Measurements from ENCODE around the gene G6PC3.

Gene G6PC3

DNA sequence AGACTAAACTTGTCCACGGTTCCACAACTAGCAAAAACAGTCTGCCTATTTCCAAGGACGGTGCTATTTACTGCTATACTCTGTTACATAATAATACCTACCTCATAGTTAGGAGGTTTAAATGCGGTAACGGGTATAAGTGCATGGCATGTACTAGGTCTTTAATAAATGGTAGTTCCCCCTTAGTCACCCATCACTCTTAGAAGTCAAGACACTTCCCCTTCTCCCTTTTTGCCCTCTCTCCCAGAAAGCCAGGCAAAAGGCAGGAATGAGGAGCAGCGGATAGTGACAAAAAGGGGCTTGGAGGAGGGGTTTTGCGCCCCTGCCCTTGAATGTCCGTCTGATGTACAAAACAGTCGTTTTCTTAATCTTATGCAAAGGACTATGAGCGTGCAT lies 3.0 kb upstream of the G6PC3 start:
- no peak for DNase-seq (ENCODE audit: low read depth)
- TF ChIP-seq, protein P1, sequence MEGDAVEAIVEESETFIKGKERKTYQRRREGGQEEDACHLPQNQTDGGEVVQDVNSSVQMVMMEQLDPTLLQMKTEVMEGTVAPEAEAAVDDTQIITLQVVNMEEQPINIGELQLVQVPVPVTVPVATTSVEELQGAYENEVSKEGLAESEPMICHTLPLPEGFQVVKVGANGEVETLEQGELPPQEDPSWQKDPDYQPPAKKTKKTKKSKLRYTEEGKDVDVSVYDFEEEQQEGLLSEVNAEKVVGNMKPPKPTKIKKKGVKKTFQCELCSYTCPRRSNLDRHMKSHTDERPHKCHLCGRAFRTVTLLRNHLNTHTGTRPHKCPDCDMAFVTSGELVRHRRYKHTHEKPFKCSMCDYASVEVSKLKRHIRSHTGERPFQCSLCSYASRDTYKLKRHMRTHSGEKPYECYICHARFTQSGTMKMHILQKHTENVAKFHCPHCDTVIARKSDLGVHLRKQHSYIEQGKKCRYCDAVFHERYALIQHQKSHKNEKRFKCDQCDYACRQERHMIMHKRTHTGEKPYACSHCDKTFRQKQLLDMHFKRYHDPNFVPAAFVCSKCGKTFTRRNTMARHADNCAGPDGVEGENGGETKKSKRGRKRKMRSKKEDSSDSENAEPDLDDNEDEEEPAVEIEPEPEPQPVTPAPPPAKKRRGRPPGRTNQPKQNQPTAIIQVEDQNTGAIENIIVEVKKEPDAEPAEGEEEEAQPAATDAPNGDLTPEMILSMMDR (IDR thresholded peaks at IDR 0.05; ENCODE audit: control insufficient read depth, insufficient read depth, low read depth, low read length, missing control alignments), result no peak
- H3K4me3 ChIP-seq (ENCODE audit: control insufficient read depth, low read depth, low read length), result no peak overlapping the region

DNA sequence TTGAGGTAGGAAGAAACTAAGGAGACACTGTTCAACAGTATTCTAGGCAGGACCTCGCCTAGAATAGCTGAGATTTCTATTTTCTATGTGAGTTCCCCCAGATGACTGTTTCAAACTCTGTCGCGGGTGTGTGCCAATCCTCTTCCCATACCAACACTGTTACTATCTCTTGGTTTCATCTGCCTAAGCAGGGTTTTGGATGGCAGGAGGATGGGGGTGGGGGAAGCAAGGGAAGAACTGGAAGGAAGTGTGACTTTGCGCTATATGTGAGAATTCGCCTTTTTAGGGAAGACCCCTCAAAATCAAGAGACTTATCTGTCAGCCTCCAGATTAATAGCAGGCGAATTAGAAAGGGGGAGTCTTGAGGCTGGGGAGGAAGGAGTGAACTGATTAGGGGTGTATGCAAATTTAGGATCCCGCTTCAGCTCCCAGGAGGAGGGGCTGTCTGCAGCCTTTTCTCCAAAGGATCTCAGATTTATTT lies 521 bp upstream of the G6PC3 start:
- peak overlapping the region; percentile 63 for H3K4me3 ChIP-seq (ENCODE audit: control insufficient read depth, low read depth, low read length)
- TF ChIP-seq, protein P1 (IDR thresholded peaks at IDR 0.05; ENCODE audit: control insufficient read depth, insufficient read depth, low read depth, low read length, missing control alignments), result no peak
- no peak for DNase-seq (ENCODE audit: low read depth)

DNA sequence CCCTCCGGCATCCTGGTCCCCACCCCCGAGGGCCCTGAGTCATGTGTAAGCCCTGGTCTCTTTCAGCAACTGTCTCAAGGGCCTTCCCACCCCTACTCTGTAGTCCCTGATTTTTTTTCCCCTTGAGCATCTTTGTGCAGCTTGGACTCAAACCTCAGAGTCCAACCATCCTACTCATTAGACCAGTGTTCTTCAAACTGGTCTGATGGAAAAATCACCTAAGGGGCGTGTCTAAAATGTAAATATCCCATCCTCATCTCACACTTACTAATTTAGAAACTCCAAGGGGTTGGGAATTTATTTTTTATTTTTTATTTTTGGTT lies 624 bp downstream of the G6PC3 start:
- peak overlapping the region; percentile 63 for H3K4me3 ChIP-seq (ENCODE audit: control insufficient read depth, low read depth, low read length)
- no peak for DNase-seq (ENCODE audit: low read depth)
- TF ChIP-seq, protein P1 (IDR thresholded peaks at IDR 0.05; ENCODE audit: control insufficient read depth, insufficient read depth, low read depth, low read length, missing control alignments), result no peak

DNA sequence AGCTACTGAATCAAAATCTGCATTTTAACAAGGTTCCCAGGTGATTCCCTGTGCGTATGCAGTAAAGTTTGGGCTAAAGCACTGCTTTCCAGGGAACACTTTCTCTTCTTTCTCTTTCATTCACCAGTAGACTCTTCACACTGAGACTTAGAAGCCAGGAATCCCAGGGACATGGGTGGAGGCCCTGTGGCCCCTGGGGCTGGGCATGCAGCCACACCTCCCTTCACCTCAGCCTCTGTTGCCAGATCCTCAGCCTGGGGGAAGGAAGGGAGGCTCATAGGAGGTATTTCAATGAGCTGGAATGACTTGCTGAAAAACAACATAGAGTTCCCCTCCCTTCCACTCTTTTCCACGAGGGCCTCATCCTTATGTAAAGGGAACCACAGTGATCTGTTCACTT lies 1.2 kb downstream of the G6PC3 start:
- TF ChIP-seq, protein P1 (IDR thresholded peaks at IDR 0.05; ENCODE audit: control insufficient read depth, insufficient read depth, low read depth, low read length, missing control alignments), result no peak
- DNase-seq (ENCODE audit: low read depth), result no peak
- H3K4me3 ChIP-seq (ENCODE audit: control insufficient read depth, low read depth, low read length), result peak overlapping the region; percentile 63

DNA sequence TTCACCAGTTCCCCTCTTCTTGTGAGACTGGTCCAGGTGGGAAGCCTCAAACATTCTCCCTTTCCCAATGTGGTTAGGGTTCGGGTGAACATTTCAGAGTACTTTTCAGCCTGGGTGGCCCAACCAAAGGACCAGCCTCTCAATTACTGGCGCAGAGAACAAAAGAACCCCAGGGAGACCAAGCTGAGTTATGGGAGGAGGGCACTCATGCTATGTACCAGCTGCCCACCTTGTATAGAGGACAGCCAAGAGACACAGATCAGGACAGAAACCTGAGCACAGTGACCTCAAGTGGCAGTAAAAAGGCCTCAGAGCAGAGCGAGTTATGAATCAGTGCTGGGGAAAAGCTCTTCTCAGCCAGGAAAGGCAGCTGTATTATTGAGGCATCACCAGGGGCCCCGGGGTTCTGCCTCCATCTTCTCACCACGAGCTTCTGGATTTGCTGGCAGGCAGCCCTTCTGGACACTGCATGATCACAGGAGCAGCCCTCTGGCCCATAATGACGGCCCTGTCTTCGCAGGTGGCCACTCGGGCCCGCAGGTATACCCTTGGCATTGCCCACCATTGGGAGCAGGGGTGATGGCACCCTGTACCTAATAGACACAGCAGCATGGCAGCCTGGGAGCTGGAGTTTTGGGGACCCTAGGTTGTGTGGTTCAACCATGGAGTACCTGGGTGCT lies 3.8 kb downstream of the G6PC3 start:
- no peak for DNase-seq (ENCODE audit: low read depth)
- no peak overlapping the region for H3K4me3 ChIP-seq (ENCODE audit: control insufficient read depth, low read depth, low read length)
- TF ChIP-seq, protein P1 (IDR thresholded peaks at IDR 0.05; ENCODE audit: control insufficient read depth, insufficient read depth, low read depth, low read length, missing control alignments), result peak; percentile 9

DNA sequence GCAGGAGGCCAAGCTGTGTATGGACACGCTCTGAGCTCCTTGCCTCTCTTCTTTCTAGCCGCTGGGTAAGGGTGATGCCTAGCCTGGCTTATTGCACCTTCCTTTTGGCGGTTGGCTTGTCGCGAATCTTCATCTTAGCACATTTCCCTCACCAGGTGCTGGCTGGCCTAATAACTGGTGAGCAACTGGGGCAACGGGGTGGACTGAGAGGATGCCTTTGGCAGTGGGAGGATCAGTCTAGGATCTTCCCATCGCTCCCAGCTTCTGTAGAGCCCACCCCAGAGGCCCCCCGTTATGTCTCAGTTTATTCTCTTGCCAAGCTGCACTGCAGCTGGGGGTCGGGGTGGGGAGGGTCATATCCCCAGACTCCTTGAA lies 4.4 kb downstream of the G6PC3 start:
- DNase-seq (ENCODE audit: low read depth), result no peak
- no peak overlapping the region for H3K4me3 ChIP-seq (ENCODE audit: control insufficient read depth, low read depth, low read length)
- TF ChIP-seq, protein P1 (IDR thresholded peaks at IDR 0.05; ENCODE audit: control insufficient read depth, insufficient read depth, low read depth, low read length, missing control alignments), result no peak
